Breast epithelium (tissue), 4 donors: ENCODE results near the gene PURB. TPM values are rescaled to one million over a fixed set of nuclear protein-coding genes. Genes with fewer than 3 reads are reported as not detected.

Experiments
- DNase-seq, 2 donors: peaks; one replicate each; pipeline ENCODE4 v3.0.0-alpha.2; 2019; ENCODE audit warnings: low spot score in 2 of 2
- H3K27ac ChIP-seq, 2 donors: fragments of 200-600 bp; sonication (generic) in 1 of 2; one replicate each; pipeline ENCODE4 v1.5.1; 2016 to 2019; ENCODE audit warnings: mild to moderate bottlenecking in 1 of 2
- H3K27me3 ChIP-seq, 2 donors: fragments of 200-600 bp; sonication (generic) in 1 of 2; one replicate each; pipeline versions ENCODE4 v1.5.1 to v1.6.0; 2017 to 2019; ENCODE audit warnings: control low read depth in 1 of 2, mild to moderate bottlenecking in 1 of 2
- H3K36me3 ChIP-seq: fragments of 200-600 bp; one replicate; pipeline ENCODE4 v1.5.1; 2019
- H3K4me1 ChIP-seq, 2 donors: fragments of 200-600 bp; sonication (generic); one replicate each; pipeline ENCODE4 v1.5.1; 2016 to 2019; ENCODE audit warnings: control low read depth in 1 of 2
- H3K4me3 ChIP-seq, 3 donors: fragments of 200-600 bp; sonication (generic); 1 replicate in 2 of 3; 2 replicates in 1 of 3; pipeline ENCODE4 v1.5.1; 2016 to 2019; ENCODE audit warnings: mild to moderate bottlenecking in 3 of 3, moderate library complexity in 2 of 3
- H3K9me3 ChIP-seq, 2 donors: fragments of 200-600 bp; sonication (generic) in 1 of 2; one replicate each; pipeline ENCODE4 v1.5.1; 2016 to 2019; ENCODE audit warnings: control low read depth in 1 of 2
- CTCF ChIP-seq, 3 donors: fragments of 450-650 bp; IDR thresholded peaks; one replicate each; pipeline ENCODE4 v1.5.1; 2016 to 2017; ENCODE audit warnings: antibody characterized with exemption in 3 of 3, mild to moderate bottlenecking in 3 of 3, moderate library complexity in 3 of 3
- POLR2A ChIP-seq: fragments of 450-650 bp; IDR thresholded peaks from one replicate; pipeline ENCODE4 v1.6.1; 2016; ENCODE audit warnings: antibody characterized with exemption, mild to moderate bottlenecking, moderate library complexity
- POLR2AphosphoS5 ChIP-seq, 3 donors: sonication (generic); formaldehyde crosslinking; IDR thresholded peaks; one replicate each; pipeline ENCODE4 v1.6.1; 2017; ENCODE audit warnings: antibody characterized with exemption in 3 of 3
- intact Hi-C: fragments of 100-400 bp; cut with DNase I; formaldehyde crosslinking; loops from one replicate; pipeline ENCODE4 v1.15.1; 2023; ENCODE audit warnings: low total_unique reads
- total RNA-seq, 3 donors: library from RNA; depleted of rRNA; stranded (reverse); fragments of >200 nt; gene quantifications; one replicate each; pipeline ENCODE4 v1.1.0, GENCODE V29; 2016

Gene PURB
- total RNA-seq, 3 donors from 2014 or later: 22.7 to 27.2 (median 24.9) TPM

GRCh38 chr7:44849885-44850544, 35.3 kb downstream of the PURB start:
- no peak for DNase-seq
- Histone ChIP-seq H3K36me3 (no peaks in the 10 kb centered on the region), H3K27ac (no peak overlapping the region), H3K9me3 (no peaks in the 10 kb centered on the region), H3K27me3 (no peaks in the 10 kb centered on the region), H3K4me3 (no peak overlapping the region), H3K4me1 (peaks cover 3 to 4% of the 10 kb centered on the region in 2 donors)
- TF ChIP-seq POLR2AphosphoS5 (IDR thresholded peaks at IDR 0.05) (no peak), POLR2A (no peak), CTCF (IDR thresholded peaks at IDR 0.05) (no peak)
- intact Hi-C loops: no loop called here

DNA sequence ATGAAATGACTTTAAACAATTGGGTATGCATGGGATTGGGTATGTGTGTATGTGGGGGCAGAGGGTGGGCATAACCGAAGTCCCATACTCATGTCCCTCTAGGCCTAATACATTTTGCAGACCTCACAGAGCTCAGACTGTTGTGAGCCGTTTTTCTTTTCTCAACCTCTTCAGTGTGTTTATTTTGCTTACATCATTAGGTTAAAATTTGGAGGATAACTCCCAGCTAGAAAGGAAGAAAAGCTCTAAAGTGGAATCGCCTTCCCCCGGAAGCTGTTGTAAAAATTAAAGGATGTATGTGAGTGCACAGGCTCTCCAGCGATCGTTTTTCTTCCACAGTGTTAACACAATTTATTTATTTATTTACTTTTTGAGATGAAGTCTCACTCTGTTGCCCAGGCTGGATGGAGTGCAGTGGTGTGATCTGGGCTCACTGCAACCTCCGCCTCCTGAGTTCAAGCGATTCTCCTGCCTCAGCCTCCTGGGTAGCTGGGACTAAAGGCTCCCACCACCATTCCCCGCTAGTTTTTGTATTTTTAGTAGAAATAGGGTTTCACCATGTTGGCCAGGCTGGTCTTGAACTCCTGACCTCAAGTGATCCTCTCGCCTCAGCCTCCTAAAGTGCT, 36.0 kb downstream of the PURB start:
- intact Hi-C loops: no loop called here
- Histone ChIP-seq H3K4me1 (peaks cover 3 to 4% of the 10 kb centered on the region in 2 donors), H3K27me3 (no peaks in the 10 kb centered on the region), H3K27ac (no peak overlapping the region), H3K36me3 (no peaks in the 10 kb centered on the region), H3K4me3 (peak overlapping the region in 2 of 3 donors; percentile 68 to 93), H3K9me3 (no peaks in the 10 kb centered on the region)
- DNase-seq: no peak
- TF ChIP-seq POLR2AphosphoS5 (IDR thresholded peaks at IDR 0.05) (no peak), CTCF (IDR thresholded peaks at IDR 0.05) (no peak), POLR2A (no peak)

DNA sequence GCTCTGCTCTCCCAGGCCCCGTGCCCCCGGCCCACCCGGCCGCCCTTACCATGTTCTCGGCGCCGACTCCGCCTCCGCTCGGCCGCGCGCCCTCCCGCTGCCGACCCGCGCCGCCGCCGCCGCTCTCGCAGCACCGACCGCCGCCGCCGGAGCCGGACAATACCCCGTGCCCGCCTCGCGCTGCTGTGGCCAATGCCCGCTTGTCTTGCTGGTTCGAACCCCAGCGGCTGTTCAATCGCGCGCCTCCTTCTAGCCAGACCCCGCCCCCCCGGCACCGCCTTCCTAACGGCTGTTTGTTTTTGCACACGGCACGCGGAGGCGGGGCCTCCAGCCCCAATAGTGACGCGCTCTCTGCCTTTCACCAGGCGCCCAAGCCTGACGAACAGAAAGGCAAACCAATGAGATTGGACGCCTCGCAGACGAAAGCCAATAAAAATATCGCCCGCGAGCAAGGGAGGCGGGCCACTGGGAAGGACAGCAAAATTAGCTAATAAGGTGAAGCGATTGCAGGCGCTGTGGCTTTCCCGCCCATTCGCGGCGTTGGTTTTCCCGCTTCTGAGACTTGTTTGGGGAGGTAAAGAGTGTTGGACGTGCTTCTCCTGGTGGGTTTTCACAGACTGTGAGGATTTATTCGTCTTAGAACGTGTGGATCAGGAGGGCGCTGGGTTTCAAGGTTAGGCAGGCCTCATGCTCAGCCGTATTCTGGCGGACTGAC, 37.3 kb downstream of the PURB start, which contains the start of gene H2AZ2:
H2AZ2 (minus strand) TSS at position 168 of the 715 bp plus-strand sequence; CDS start at position 52, 116 bp downstream.
- TF ChIP-seq POLR2AphosphoS5 (IDR thresholded peaks at IDR 0.05) (peak; percentile 62 to 85 (median 76)), CTCF (IDR thresholded peaks at IDR 0.05) (peak in 1 of 3 donors; percentile 25), POLR2A (peak; percentile 17)
- no peaks in the 10 kb centered on the region for H3K9me3 ChIP-seq
- H3K4me1 ChIP-seq: peaks cover 3 to 4% of the 10 kb centered on the region in 2 donors
- H3K36me3 ChIP-seq: no peaks in the 10 kb centered on the region
- H3K4me3 ChIP-seq: peak within 1 kb of the TSS; percentile 51 to 93 (median 68)
- intact Hi-C loops: no loop called here
- DNase-seq: peak; percentile 100
- H3K27ac ChIP-seq: peak within 1 kb of the TSS; percentile 90 to 99
- no peaks in the 10 kb centered on the region for H3K27me3 ChIP-seq

DNA sequence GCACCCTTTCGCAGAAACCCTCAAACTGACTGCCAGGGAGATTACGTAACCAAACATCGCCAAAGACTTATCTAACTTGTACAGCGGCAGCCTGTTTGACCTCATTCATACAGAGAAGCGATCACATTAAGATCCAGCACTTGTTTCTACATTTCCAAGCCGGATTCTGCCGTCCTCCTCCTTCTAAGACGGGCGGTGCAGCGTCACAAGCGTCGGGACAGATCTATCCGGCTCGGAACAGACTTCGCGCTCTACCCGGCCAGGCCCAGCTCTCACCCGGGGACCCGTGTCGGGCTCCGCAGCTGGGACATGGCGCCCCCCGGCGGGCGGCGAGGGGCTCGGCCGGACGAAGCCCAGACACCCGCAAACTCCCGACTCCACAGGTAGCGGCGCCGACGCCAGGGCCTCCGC, 37.8 kb downstream of the PURB start:
- Histone ChIP-seq H3K4me1 (peaks cover 3 to 4% of the 10 kb centered on the region in 2 donors), H3K36me3 (no peaks in the 10 kb centered on the region), H3K27me3 (no peaks in the 10 kb centered on the region), H3K27ac (peak overlapping the region; percentile 90 to 99), H3K9me3 (no peaks in the 10 kb centered on the region), H3K4me3 (peak overlapping the region; percentile 51 to 93 (median 68))
- peak; percentile 85 to 88 for DNase-seq
- intact Hi-C loops: no loop called here
- TF ChIP-seq CTCF (IDR thresholded peaks at IDR 0.05) (peak; percentile 56 to 96 (median 72)), POLR2AphosphoS5 (IDR thresholded peaks at IDR 0.05) (no peak)
